Stimulated activated CD4-positive, alpha-beta T cell treated with anti-CD3 and anti-CD28 coated beads, TNF-alpha, amount 100 ng/mL, for 4 hours (primary cell): ENCODE data around the gene SEMA3C.

Experiments
- DNase-seq, 3 experiments: peaks; one replicate each; pipeline ENCODE4 v3.0.0-alpha.2; 2020; ENCODE audit warnings: low read depth in 3 of 3

The SEMA3C gene

GRCh38 chr7:80781146-80781545 is 137.7 kb downstream of the SEMA3C start:
- no peak for DNase-seq

- DNase-seq: no peak
Observed at GRCh38 chr7:80779456-80779855, 139.4 kb downstream of the SEMA3C start.

GRCh38 chr7:80775897-80776296 is 143.0 kb downstream of the SEMA3C start:
- DNase-seq: no peak

- no peak for DNase-seq
Observed at GRCh38 chr7:80775482-80775881, 143.4 kb downstream of the SEMA3C start.

GRCh38 chr7:80774843-80775242 is 144.0 kb downstream of the SEMA3C start:
- DNase-seq: no peak

- DNase-seq: no peak
Observed at GRCh38 chr7:80773787-80774508, 144.9 kb downstream of the SEMA3C start.

GRCh38 chr7:80772347-80772993 is 146.4 kb downstream of the SEMA3C start:
- no peak for DNase-seq

- DNase-seq: no peak
Observed at GRCh38 chr7:80771523-80771922, 147.3 kb downstream of the SEMA3C start.

- DNase-seq: no peak
Observed at GRCh38 chr7:80770675-80771081, 148.2 kb downstream of the SEMA3C start.

GRCh38 chr7:80770061-80770460 is 148.8 kb downstream of the SEMA3C start:
- no peak for DNase-seq

GRCh38 chr7:80768756-80769155 is 150.1 kb downstream of the SEMA3C start:
- no peak for DNase-seq

- DNase-seq: no peak
Observed at GRCh38 chr7:80767654-80768053, 151.2 kb downstream of the SEMA3C start.

- no peak for DNase-seq
Observed at GRCh38 chr7:80766724-80767123, 152.1 kb downstream of the SEMA3C start.

GRCh38 chr7:80764132-80764531 is 154.7 kb downstream of the SEMA3C start:
- DNase-seq: no peak

GRCh38 chr7:80763704-80764103 is 155.1 kb downstream of the SEMA3C start:
- no peak for DNase-seq

- no peak for DNase-seq
Observed at GRCh38 chr7:80763289-80763688, 155.6 kb downstream of the SEMA3C start.

GRCh38 chr7:80760292-80760691 is 158.6 kb downstream of the SEMA3C start:
- DNase-seq: no peak

- DNase-seq: no peak
Observed at GRCh38 chr7:80752954-80753690, 165.7 kb downstream of the SEMA3C start.

GRCh38 chr7:80749270-80749669 is 169.6 kb downstream of the SEMA3C start:
- DNase-seq: no peak

- DNase-seq: no peak
Observed at GRCh38 chr7:80748363-80749042, 170.3 kb downstream of the SEMA3C start.

- no peak for DNase-seq
Observed at GRCh38 chr7:80740778-80741545, 177.9 kb downstream of the SEMA3C start.
